22Rv1 (cell line): Measurements from ENCODE around the gene LYSMD1.

Source experiments
- ZFX ChIP-seq: fragments of 450-650 bp; IDR thresholded peaks from 2 replicates; pipeline ENCODE4 v1.6.1; 2017; ENCODE audit warnings: antibody characterized with exemption, borderline replicate concordance
- TF ChIP-seq, protein P1 (sequence below): fragments of 450-650 bp; IDR thresholded peaks from 2 replicates; pipeline ENCODE4 v1.5.1; 2017; ENCODE audit warnings: mild to moderate bottlenecking

DNA sequence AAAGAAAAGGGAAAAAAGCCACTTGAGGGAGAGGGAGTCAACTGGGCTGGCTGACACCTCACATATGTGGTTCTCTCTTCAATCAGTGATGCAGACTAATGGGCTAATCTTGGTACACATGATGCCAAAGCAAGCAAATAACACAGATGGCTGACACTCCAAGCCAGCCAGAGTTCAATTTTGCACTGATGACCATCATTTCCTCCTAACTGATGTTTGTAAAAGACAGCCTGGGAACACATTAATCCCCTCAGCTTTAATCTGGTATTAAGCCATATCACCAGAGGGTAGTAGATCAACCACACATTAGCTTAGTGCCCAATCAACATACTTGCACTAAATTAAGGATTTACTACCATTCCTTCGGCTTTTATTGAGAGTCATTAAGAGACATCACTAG, 21.5 kb upstream of the LYSMD1 start:
- TF ChIP-seq, protein P1, sequence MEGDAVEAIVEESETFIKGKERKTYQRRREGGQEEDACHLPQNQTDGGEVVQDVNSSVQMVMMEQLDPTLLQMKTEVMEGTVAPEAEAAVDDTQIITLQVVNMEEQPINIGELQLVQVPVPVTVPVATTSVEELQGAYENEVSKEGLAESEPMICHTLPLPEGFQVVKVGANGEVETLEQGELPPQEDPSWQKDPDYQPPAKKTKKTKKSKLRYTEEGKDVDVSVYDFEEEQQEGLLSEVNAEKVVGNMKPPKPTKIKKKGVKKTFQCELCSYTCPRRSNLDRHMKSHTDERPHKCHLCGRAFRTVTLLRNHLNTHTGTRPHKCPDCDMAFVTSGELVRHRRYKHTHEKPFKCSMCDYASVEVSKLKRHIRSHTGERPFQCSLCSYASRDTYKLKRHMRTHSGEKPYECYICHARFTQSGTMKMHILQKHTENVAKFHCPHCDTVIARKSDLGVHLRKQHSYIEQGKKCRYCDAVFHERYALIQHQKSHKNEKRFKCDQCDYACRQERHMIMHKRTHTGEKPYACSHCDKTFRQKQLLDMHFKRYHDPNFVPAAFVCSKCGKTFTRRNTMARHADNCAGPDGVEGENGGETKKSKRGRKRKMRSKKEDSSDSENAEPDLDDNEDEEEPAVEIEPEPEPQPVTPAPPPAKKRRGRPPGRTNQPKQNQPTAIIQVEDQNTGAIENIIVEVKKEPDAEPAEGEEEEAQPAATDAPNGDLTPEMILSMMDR = no peak
- TF ChIP-seq ZFX = no peak
